ENCODE results near the gene IGFBPL1.
A peak's percentile ranks its signal among the peaks of the same experiment; 100 is the strongest.

Gene IGFBPL1

GRCh38 chr9:38440516-38440915 is 16.3 kb upstream of the IGFBPL1 start:
- peaks cover 57% of the 10 kb centered on the region for H3K27me3 Mint-ChIP-seq
- H3K4me1 Mint-ChIP-seq, result no peaks in the 10 kb centered on the region
- H3K27ac Mint-ChIP-seq (ENCODE audit: low read depth), result no peak overlapping the region
- no peak overlapping the region for H3K4me3 Mint-ChIP-seq
- ATAC-seq (replicated peaks; ENCODE audit: extremely low read depth, poor library complexity, severe bottlenecking) (no peak), DNase-seq (ENCODE audit: low spot score in 2 of 2) (no peak)
- no peaks in the 10 kb centered on the region for H3K36me3 Mint-ChIP-seq (ENCODE audit: insufficient read depth)
- H3K9me3 Mint-ChIP-seq, result no peaks in the 10 kb centered on the region

GRCh38 chr9:38439916-38440301 is 15.7 kb upstream of the IGFBPL1 start:
- Mint-ChIP-seq H3K4me1 (no peaks in the 10 kb centered on the region), H3K27me3 (peaks cover 52% of the 10 kb centered on the region), H3K4me3 (no peak overlapping the region), H3K9me3 (no peaks in the 10 kb centered on the region), H3K27ac (ENCODE audit: low read depth) (no peak overlapping the region), H3K36me3 (ENCODE audit: insufficient read depth) (no peaks in the 10 kb centered on the region)
- DNase-seq (ENCODE audit: low spot score in 2 of 2), result no peak
- ATAC-seq (replicated peaks; ENCODE audit: extremely low read depth, poor library complexity, severe bottlenecking), result no peak

- Mint-ChIP-seq H3K9me3 (no peaks in the 10 kb centered on the region), H3K4me3 (no peak overlapping the region), H3K27me3 (peaks cover 52% of the 10 kb centered on the region), H3K36me3 (ENCODE audit: insufficient read depth) (no peaks in the 10 kb centered on the region), H3K4me1 (no peaks in the 10 kb centered on the region), H3K27ac (ENCODE audit: low read depth) (no peak overlapping the region)
- no peak for ATAC-seq (replicated peaks; ENCODE audit: extremely low read depth, poor library complexity, severe bottlenecking)
- DNase-seq (ENCODE audit: low spot score in 2 of 2), result no peak
Measured at GRCh38 chr9:38439291-38439915, 15.1 kb upstream of the IGFBPL1 start.

DNA sequence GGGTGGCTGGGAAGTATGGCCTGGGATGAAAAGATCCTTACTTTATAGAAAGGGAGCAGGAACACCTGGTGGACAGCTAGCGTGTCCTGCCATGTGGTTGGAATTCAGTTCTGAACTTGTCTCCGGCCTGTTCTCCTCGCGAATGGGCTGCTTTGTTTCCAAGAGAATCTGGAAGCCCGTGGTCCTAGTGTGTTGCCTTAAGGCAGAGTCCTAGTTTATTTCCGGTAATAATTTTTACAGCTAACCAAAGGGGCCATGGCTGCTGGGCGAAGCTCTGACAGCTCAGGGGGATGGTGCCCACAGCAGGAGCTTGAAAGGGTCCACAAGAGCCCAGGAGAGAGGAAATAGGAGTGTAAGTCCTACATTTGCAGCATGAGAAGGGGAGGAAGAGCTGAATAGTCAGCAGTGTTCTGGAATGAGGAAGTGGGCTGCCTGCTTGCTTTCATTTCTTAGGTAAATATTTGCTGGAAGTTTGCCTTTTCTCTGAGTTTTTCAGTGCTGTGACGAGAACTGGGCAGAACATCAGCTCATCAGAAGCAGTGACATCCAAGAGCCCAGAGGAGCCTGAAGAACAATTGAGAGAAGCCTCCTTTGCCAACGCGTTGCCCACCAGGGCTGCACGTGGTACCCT is 13.1 kb upstream of the IGFBPL1 start:
- DNase-seq (ENCODE audit: low spot score in 2 of 2) (no peak), ATAC-seq (replicated peaks; ENCODE audit: extremely low read depth, poor library complexity, severe bottlenecking) (no peak)
- Mint-ChIP-seq H3K4me3 (no peak overlapping the region), H3K27ac (ENCODE audit: low read depth) (no peak overlapping the region), H3K36me3 (ENCODE audit: insufficient read depth) (no peaks in the 10 kb centered on the region), H3K9me3 (no peaks in the 10 kb centered on the region), H3K4me1 (no peaks in the 10 kb centered on the region), H3K27me3 (peaks cover 53% of the 10 kb centered on the region)

- H3K36me3 Mint-ChIP-seq (ENCODE audit: insufficient read depth), result no peaks in the 10 kb centered on the region
- ATAC-seq (replicated peaks; ENCODE audit: extremely low read depth, poor library complexity, severe bottlenecking) (no peak), DNase-seq (ENCODE audit: low spot score in 2 of 2) (no peak)
- no peaks in the 10 kb centered on the region for H3K9me3 Mint-ChIP-seq
- H3K4me3 Mint-ChIP-seq, result no peak overlapping the region
- H3K4me1 Mint-ChIP-seq, result no peaks in the 10 kb centered on the region
- no peak overlapping the region for H3K27ac Mint-ChIP-seq (ENCODE audit: low read depth)
- peaks cover 52% of the 10 kb centered on the region for H3K27me3 Mint-ChIP-seq
Measured at GRCh38 chr9:38436708-38437107, 12.5 kb upstream of the IGFBPL1 start.

DNA sequence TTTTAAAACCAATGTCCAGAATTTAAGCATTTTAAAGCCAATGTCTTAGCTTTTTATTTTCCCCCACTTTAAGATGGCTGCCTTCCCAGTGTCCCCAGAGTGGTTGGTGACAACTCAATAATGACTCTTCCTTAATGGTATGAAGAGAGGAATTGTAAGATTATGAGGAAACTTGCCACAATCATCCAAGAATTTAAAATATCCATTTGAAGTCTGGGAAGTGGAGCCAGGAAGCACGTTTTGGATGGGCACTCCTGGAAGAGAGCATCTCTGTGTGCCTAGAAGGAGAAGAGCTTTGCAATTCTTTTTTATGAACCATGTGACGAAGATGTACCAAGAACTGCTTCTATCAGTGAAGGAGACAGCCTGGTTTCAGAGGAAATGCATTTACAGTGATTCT is 11.3 kb upstream of the IGFBPL1 start:
- DNase-seq (ENCODE audit: low spot score in 2 of 2) (no peak), ATAC-seq (replicated peaks; ENCODE audit: extremely low read depth, poor library complexity, severe bottlenecking) (no peak)
- H3K4me1 Mint-ChIP-seq, result no peaks in the 10 kb centered on the region
- H3K36me3 Mint-ChIP-seq (ENCODE audit: insufficient read depth), result no peaks in the 10 kb centered on the region
- no peak overlapping the region for H3K27ac Mint-ChIP-seq (ENCODE audit: low read depth)
- H3K4me3 Mint-ChIP-seq, result no peak overlapping the region
- H3K27me3 Mint-ChIP-seq, result peaks cover 46% of the 10 kb centered on the region
- no peaks in the 10 kb centered on the region for H3K9me3 Mint-ChIP-seq

DNA sequence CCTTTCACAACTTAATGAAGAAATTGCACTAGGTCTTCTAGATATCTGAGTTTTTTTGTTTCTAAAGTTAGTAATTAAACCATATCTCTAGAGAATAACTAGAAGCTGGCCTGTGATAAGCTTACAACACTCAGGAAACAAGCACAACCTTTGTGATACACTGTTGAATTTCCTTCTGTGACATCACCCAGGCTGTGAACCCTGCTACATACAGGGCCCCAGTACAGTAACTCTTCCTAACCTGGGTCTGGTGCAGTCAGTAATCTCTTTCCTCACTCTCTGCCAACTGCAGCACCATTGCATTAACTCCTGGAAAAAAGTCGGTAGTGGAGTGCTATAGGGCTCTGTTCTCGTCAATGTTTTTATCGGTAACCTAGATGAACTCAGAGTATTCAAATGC is 10.6 kb upstream of the IGFBPL1 start:
- Mint-ChIP-seq H3K27ac (ENCODE audit: low read depth) (no peak overlapping the region), H3K36me3 (ENCODE audit: insufficient read depth) (no peaks in the 10 kb centered on the region), H3K4me3 (no peak overlapping the region), H3K27me3 (peaks cover 39% of the 10 kb centered on the region), H3K9me3 (no peaks in the 10 kb centered on the region), H3K4me1 (no peaks in the 10 kb centered on the region)
- no peak for ATAC-seq (replicated peaks; ENCODE audit: extremely low read depth, poor library complexity, severe bottlenecking)
- DNase-seq (ENCODE audit: low spot score in 2 of 2), result no peak

GRCh38 chr9:38434365-38434764 is 10.1 kb upstream of the IGFBPL1 start:
- no peaks in the 10 kb centered on the region for H3K9me3 Mint-ChIP-seq

DNA sequence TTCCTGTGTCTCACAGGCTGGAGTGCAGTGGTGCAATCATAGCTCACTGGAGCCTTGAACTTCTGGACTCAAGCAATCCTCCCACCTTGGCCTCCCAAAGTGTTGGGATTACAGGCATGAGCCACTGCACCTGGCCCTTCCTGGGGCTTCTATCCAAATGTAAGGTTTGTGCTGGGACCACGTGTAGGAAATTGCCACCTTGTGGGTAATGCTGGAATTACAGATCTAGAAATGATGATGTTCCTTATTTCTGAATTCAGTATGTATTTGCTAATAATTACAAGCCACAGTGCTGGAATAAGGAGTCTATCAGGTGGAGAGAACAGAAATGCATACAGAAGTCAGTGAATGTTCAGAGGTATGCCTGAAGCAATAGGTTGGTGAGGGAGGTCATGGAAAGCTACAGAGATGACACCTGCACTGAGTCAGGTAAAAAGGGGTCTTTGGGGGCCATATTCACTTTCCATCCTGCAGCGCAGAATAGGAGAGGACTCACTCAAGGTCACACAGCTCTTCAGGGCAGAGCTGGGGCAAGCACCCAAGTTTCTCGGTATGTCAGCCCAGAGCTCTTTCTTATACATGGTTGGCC is 8.8 kb upstream of the IGFBPL1 start:
- Mint-ChIP-seq H3K4me1 (no peaks in the 10 kb centered on the region), H3K36me3 (ENCODE audit: insufficient read depth) (no peaks in the 10 kb centered on the region), H3K9me3 (no peaks in the 10 kb centered on the region), H3K27me3 (peaks cover 25% of the 10 kb centered on the region), H3K27ac (ENCODE audit: low read depth) (no peak overlapping the region), H3K4me3 (no peak overlapping the region)
- ATAC-seq (replicated peaks; ENCODE audit: extremely low read depth, poor library complexity, severe bottlenecking) (no peak), DNase-seq (ENCODE audit: low spot score in 2 of 2) (no peak)

More at GRCh38 chr9:38434365-38434764, 10.1 kb upstream of the IGFBPL1 start:
- DNase-seq (ENCODE audit: low spot score in 2 of 2) (no peak), ATAC-seq (replicated peaks; ENCODE audit: extremely low read depth, poor library complexity, severe bottlenecking) (no peak)
- H3K27me3 Mint-ChIP-seq, result peaks cover 34% of the 10 kb centered on the region
- no peak overlapping the region for H3K4me3 Mint-ChIP-seq
- H3K4me1 Mint-ChIP-seq, result no peaks in the 10 kb centered on the region
- no peak overlapping the region for H3K27ac Mint-ChIP-seq (ENCODE audit: low read depth)
- H3K36me3 Mint-ChIP-seq (ENCODE audit: insufficient read depth), result no peaks in the 10 kb centered on the region

- no peak overlapping the region for H3K27ac Mint-ChIP-seq (ENCODE audit: low read depth)
- H3K36me3 Mint-ChIP-seq (ENCODE audit: insufficient read depth), result no peaks in the 10 kb centered on the region
- no peak for DNase-seq (ENCODE audit: low spot score in 2 of 2)
- no peak for ATAC-seq (replicated peaks; ENCODE audit: extremely low read depth, poor library complexity, severe bottlenecking)
- H3K9me3 Mint-ChIP-seq, result no peaks in the 10 kb centered on the region
- peaks cover 32% of the 10 kb centered on the region for H3K27me3 Mint-ChIP-seq
- H3K4me1 Mint-ChIP-seq, result no peaks in the 10 kb centered on the region
- no peak overlapping the region for H3K4me3 Mint-ChIP-seq
Measured at GRCh38 chr9:38431116-38431515, 6.9 kb upstream of the IGFBPL1 start.

DNA sequence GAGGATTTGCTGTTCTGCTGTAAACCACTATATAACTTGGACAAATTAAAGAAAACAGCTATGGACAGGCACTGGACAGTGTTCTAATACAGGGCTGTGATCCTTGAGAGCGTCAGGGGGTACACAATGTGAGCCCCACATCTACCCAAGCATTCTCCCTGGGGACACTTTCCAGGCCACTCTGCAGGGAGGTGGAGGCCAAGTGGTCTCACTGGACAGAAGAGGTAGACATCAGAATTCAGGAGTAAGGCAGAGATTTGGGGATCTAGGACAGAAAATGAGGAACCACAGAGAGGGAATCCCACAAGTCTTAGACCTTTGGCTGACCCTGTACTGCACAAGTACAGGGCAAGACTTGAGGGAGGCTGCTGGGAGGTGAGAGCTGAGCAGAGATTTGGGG is 3.8 kb upstream of the IGFBPL1 start:
- ATAC-seq (replicated peaks; ENCODE audit: extremely low read depth, poor library complexity, severe bottlenecking), result no peak

DNA sequence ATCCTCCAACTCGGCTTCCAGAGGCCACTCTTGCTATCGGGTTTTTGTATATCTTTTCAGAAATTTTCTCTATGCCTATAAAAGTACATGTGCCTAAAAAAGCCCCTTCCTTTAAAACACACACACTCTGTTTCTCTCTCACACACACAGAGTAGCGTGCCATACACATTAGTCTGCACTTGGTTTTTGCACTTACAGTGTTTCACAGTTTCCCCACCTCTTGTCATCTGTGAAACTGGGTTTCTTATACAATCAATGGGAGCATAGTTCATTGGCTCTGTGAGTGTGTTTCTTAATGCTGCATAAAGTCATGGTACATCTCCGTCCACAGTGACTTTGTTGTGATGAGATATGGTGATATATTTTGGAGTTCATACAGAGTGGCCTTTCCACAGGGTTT is 664 bp upstream of the IGFBPL1 start:
- DNase-seq (ENCODE audit: low spot score in 2 of 2) (no peak), ATAC-seq (replicated peaks; ENCODE audit: extremely low read depth, poor library complexity, severe bottlenecking) (no peak)
- Mint-ChIP-seq H3K27ac (ENCODE audit: low read depth) (no peak overlapping the region), H3K27me3 (peaks cover 79% of the 10 kb centered on the region), H3K4me3 (no peak overlapping the region), H3K4me1 (no peaks in the 10 kb centered on the region), H3K9me3 (no peaks in the 10 kb centered on the region), H3K36me3 (ENCODE audit: insufficient read depth) (no peaks in the 10 kb centered on the region)

More for the DNA sequence above, 3.8 kb upstream of the IGFBPL1 start:
- H3K4me3 Mint-ChIP-seq, result no peak overlapping the region
- no peaks in the 10 kb centered on the region for H3K36me3 Mint-ChIP-seq (ENCODE audit: insufficient read depth)
- peaks cover 56% of the 10 kb centered on the region for H3K27me3 Mint-ChIP-seq
- H3K4me1 Mint-ChIP-seq, result no peaks in the 10 kb centered on the region
- no peaks in the 10 kb centered on the region for H3K9me3 Mint-ChIP-seq
- no peak overlapping the region for H3K27ac Mint-ChIP-seq (ENCODE audit: low read depth)
- DNase-seq (ENCODE audit: low spot score in 2 of 2), result no peak

GRCh38 chr9:38423273-38423972 is 831 bp downstream of the IGFBPL1 start:
- Mint-ChIP-seq H3K27ac (ENCODE audit: low read depth) (no peak overlapping the region), H3K4me1 (no peaks in the 10 kb centered on the region), H3K27me3 (peaks cover 93% of the 10 kb centered on the region), H3K36me3 (ENCODE audit: insufficient read depth) (no peaks in the 10 kb centered on the region), H3K4me3 (peak overlapping the region; percentile 60), H3K9me3 (no peaks in the 10 kb centered on the region)
- ATAC-seq (replicated peaks; ENCODE audit: extremely low read depth, poor library complexity, severe bottlenecking), result no peak
- DNase-seq (ENCODE audit: low spot score in 2 of 2), result no peak

Data from central memory CD8-positive, alpha-beta T cell (primary cell).